ENCODE data around the gene ARG1. TPM values are rescaled to one million over a fixed set of nuclear protein-coding genes. Genes with fewer than 3 reads are reported as not detected.
"Not testable (repeated sequence)": the region's sequence is repeated elsewhere in the genome, so short reads cannot be mapped to it uniquely, and the experiment has no call there.

The ARG1 gene
- 0.77 TPM for polyA plus RNA-seq (ENCODE audit: insufficient read length)

DNA sequence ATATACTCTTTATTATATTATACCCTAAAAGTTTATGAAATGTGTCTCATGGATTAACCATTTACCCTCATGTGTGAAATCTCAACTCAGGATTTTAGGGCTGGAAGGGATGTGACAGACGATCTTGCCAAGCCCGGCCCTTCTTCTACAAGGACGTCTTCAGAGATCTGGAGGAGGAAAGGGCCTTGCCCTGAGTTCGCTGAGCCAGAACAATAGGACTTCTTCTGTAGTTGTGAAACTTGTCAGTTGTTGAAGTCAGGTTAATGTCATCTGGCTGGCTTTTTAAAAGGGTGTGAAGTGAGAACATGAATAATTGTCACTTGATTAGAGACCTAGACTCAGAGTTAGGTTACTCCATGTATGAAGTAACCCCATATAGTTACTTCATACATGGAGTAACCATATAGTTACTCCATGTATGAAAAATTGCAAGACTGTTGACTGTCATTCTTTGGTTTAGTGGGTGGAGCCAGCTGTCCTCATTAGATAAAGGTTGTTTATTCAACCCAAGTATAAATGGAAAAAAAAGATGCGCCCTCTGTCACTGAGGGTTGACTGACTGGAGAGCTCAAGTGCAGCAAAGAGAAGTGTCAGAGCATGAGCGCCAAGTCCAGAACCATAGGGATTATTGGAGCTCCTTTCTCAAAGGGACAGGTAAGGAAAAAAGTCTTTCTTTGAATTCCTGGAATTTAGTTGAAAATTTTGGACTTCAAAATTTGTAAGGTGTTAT lies at the start of gene ARG1:
TSS of gene ARG1 (plus strand) at position 541 of the 730 bp plus-strand sequence. CDS start at position 598, 57 bp downstream.
- DNase-seq, result no peak

DNA sequence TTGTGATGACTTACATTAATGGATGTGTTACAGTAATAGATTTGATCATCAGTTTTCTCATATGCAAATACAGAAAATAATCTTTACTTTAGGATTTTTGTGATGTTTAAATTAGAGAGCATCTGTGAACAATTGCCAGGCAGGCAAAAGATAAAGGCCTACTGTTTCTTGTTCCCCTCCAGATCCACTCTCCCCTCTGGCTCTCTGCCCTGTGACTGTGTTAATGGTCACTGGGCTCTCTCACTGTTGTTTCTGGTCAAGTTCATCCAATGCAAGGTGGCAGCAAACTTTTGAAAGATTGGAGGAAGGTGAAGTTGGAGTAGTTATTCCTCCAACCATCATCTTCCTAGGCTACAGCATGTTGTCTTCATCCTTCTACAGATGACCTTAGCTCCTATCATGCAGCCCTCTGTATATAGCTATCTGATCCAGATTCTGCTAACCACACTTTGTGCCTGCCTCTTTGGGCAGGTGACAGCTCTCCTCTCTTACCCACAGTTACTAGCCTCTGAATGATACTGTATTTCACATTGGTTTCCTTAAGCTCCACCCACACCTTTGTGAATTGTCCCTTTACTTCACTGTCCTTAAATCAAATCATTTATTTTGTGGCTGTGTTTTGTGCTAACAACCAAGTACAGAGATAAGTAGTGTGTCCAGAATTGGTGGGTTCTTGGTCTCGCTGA lies 48.9 kb upstream of the ARG1 start:
- DNase-seq, result no peak

GRCh38 chr6:131524695-131525336 lies 48.2 kb upstream of the ARG1 start:
- DNase-seq, result no peak

DNA sequence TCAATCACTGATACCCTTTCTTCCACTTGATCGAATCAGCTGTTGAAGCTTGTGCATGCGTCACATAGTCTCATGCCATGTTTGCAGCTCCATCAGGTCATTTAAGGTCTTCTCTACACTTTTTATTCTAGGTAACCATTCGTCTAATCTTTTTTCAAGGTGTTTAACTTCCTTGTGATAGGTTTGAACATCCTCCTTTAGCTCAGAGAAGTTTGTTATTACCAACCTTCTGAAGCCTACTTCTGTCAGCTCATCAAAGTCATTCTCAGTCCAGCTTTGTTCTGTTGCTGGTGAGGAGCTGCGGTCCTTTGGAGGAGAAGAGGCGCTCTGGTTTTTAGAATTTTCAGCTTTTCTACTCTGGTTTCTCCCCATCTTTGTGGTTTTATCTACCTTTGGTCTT lies 42.1 kb upstream of the ARG1 start:
- DNase-seq, result not testable (repeated sequence)

GRCh38 chr6:131531681-131532080 lies 41.3 kb upstream of the ARG1 start:
- not testable (repeated sequence) for DNase-seq

- DNase-seq, result no peak
Measured at GRCh38 chr6:131532580-131533039, 40.4 kb upstream of the ARG1 start.

- DNase-seq, result not testable (repeated sequence)
Measured at GRCh38 chr6:131538615-131539014, 34.4 kb upstream of the ARG1 start.

GRCh38 chr6:131545317-131545716 lies 27.7 kb upstream of the ARG1 start:
- DNase-seq, result no peak

DNA sequence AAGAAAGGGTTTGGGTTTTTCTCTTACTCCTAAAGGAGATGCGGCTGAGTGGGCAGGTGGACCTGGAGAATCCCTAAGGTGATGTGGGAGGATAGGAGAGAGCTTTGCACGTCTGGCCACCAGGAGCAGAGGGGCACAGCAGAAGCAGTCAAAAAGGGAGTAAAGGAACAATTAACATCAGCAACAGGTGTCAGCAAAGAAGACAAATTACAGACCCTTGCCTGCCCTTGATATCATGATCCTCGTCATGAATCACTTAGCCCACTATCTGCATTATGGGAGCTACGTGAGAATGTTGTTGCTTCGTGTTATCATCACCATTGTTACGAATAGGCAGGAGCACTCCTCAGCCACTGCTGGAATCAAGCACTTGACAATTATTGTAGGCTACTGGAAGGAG lies 25.5 kb upstream of the ARG1 start:
- no peak for DNase-seq

GRCh38 chr6:131548441-131548840 lies 24.6 kb upstream of the ARG1 start:
- DNase-seq, result no peak

DNA sequence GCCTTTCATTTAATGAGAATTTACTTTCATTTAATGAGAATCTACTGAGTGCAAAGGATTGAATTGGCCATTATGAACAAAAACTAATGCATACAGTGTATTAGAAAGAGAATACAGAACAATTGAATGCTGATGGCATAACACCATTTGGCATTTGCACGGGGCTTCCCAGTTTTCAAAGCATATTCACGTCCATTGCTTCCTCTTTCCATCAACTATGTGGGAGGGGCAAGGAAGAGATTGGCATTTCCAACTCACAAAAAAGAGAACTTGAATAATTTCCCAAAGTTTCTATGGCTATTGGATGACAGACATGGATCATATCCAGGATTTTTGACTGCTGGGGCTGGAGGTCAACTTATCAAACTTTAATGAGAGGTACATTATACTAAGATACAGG lies 23.2 kb upstream of the ARG1 start:
- DNase-seq, result no peak

GRCh38 chr6:131551902-131552301 lies 21.1 kb upstream of the ARG1 start:
- DNase-seq, result no peak

- DNase-seq, result no peak
Measured at GRCh38 chr6:131552572-131552971, 20.5 kb upstream of the ARG1 start.

DNA sequence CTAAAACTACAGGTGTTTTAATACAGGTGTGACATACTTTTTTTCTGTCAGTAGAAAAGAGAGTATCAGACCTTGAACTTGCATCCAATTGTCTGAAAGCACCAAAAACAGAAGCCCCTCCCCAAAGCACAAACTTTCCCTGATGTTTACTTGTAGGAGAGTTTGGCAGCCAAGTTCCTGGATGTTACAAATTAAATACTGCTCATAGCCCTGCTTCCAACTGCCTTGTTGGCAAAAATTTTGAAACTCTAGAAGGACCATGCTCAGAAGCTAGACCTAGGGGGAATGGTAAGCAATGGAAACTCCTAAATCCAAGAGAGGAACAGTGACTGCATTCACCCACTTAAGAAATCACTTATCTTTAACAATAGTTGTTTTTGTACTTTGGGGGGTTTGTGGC lies 17.0 kb upstream of the ARG1 start:
- peak; percentile 27 for DNase-seq

- no peak for DNase-seq
Measured at GRCh38 chr6:131558922-131559321, 14.1 kb upstream of the ARG1 start.

DNA sequence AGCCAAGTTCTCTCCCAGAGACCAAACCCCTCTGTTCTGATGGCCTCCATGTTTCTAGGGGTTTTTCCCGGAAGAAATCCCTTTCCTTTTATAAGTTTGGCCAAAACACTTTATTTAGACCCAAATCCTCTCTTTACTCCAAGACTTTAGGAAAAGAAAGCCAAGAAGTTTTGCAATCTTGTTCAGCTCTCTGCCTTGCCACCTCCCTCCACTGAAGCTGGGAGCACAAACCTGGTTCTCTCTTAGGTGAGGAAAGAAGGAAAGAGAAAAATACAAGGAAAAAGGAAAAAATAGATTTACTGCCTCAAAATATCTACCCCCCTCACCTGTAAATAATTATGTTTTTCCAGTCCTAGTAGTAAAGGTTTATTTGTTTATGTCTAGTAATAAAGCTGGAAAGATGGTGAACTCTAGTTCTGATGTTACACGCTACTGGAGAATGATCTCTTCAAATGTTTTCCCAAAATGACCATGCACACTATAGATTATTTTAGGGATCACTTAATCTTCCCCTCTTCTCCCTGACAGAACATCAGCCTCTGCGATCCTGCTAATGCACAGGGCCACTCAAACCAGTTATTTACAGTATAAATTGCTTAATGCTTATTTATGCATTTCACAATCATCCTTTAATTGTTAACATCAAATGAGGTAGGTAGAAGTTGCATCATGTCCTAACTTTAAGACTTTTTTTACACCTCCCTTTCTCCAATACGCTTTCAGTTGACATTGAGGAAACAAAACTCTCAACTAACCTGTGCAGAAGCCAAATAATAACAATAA lies 10.9 kb upstream of the ARG1 start:
- no peak for DNase-seq

DNA sequence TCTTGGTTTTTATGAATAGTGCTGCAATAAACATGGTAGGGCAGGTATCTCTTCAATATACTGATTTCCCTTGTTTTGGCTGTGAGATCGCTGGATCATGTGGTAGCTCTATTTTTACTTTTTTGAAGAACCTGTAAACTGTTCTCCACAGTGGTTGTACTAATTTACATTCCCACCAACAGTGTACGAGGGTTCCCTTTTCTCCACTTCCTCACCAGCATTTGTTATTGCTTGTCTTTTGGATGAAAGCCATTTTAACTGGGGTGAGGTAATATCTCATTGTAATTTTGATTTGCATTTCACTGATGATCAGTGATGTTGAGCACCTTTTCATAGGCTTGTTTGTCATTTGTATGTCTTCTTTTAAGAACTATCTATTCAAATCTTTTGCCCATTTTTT lies 8.0 kb upstream of the ARG1 start:
- DNase-seq, result no peak

- DNase-seq, result no peak
Measured at GRCh38 chr6:131568726-131569125, 4.3 kb upstream of the ARG1 start.

DNA sequence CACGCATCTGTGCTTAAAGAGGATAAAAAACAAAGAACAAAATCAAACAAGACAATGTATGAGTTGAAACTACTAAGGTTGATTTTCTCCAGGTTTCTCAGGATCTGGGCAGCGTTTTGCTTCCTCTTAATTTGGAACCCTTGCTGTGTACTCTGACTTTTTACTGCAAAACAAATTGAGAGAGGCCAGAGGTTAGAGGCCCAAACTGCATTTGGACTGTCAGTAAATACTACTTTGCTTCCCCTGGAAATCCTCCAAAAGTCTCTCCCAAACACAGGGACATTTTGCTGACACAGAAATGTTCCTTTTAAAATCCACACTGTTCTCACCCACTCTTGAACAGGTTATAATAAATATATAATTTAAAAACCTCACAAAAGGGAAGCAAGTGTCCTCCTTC lies 1.1 kb downstream of the ARG1 start:
- DNase-seq, result no peak

- DNase-seq, result no peak
Measured at GRCh38 chr6:131574686-131575085, 1.7 kb downstream of the ARG1 start.

DNA sequence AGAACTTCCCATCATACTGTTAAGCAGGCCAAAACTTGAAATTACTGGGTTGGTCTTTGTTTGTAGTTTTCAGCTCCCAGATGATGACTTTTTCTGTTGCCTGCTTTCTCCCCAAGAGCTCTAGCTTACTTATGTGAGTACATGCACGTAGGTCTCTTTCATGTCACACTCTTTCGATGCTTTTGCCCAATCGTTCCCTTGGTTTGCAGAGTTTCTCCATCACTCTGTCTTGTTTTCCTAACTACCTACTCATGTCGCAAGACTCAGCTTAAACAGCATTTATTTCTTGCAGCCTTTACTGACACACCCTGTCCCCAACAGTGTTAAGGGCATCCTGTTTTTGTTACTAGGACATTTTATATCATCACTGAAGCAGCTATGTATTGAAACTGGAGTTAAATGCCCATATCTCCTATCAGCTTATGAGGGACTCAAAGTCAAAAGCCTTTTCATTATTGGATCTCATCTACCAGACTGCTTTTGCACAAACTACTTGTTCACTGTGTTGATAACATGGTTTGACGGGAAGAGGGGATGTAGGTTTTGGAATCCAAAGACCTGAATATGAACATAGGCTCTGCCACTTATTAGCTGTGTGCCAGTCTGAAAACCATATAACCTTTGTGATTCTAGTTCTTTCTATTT lies 2.9 kb downstream of the ARG1 start:
- no peak for DNase-seq

GRCh38 chr6:131581523-131581922 lies 8.5 kb downstream of the ARG1 start:
- DNase-seq, result no peak

Measured in hindlimb muscle (tissue), 1 donor.